Measurements from ENCODE around the gene IPO13.

Gene IPO13

DNA sequence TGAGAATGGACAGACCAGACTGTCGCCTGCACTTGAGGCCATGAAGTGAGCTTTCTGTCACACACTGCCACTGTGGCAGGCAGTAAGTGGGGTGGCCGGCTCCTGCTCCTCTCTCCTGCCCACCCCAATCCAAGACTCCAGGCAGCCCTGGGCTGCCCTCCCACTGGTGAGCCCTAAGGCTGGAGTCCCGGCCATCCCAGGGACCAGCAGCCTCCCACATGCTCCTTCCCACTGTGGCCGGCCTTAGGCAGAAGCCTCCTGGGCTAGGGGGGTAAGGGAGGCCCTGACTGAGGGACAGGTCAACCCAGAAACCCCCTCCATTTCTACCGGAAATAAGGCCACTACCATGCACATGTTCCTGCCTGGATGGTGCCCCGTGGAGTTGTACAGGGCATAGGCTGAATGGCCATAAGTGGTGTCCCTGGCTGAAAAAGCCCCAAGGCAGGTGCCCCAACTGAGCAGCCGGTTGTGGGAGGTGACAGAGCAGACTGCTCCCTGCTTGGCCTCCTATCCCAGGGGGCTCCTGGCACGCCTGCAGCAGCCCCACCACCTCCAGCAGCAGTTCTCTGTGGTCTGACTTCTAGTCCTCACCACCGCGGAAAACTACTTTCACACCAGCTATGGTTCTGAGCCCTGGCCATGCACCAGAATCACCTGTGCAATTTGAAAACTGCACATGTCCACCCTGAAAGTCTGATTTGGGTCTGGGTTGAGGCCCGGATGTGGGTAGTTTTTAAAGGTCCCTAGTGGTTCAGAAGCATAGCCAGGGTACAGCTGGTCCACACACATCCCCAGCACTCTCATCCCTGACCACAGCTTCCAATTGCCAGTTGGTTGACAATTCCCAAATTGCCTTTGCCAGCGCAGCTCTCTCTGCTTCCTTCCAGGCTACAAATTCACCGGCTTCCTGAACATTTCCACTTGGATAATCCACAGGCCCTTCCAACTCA lies 14.8 kb upstream of the IPO13 start:
- Histone ChIP-seq H3K4me1 (ENCODE audit: insufficient read depth, low read length) (peaks cover 30% of the 10 kb centered on the region), H3K27me3 (ENCODE audit: control insufficient read depth in 1 of 2, insufficient read depth in 2 of 2, low read length in 2 of 2) (peaks cover 11 to 12% of the 10 kb centered on the region in 2 donors), H3K9ac (ENCODE audit: low read length) (no peak overlapping the region), H3K36me3 (ENCODE audit: insufficient read depth, low read length) (no peaks in the 10 kb centered on the region), H3K27ac (ENCODE audit: low read depth, low read length) (no peak overlapping the region), H3K9me3 (ENCODE audit: low read length) (no peaks in the 10 kb centered on the region), H3K4me3 (ENCODE audit: low read depth in 1 of 2, low read length in 2 of 2) (no peak overlapping the region)

GRCh38 chr1:43932786-43933385 lies 13.9 kb upstream of the IPO13 start:
- Histone ChIP-seq H3K4me3 (ENCODE audit: low read depth in 1 of 2, low read length in 2 of 2) (peak overlapping the region; percentile 41 to 45), H3K4me1 (ENCODE audit: insufficient read depth, low read length) (peaks cover 30% of the 10 kb centered on the region), H3K27me3 (ENCODE audit: control insufficient read depth in 1 of 2, insufficient read depth in 2 of 2, low read length in 2 of 2) (peaks cover 11 to 12% of the 10 kb centered on the region in 2 donors), H3K27ac (ENCODE audit: low read depth, low read length) (no peak overlapping the region), H3K9ac (ENCODE audit: low read length) (no peak overlapping the region), H3K36me3 (ENCODE audit: insufficient read depth, low read length) (no peaks in the 10 kb centered on the region), H3K9me3 (ENCODE audit: low read length) (no peaks in the 10 kb centered on the region)

DNA sequence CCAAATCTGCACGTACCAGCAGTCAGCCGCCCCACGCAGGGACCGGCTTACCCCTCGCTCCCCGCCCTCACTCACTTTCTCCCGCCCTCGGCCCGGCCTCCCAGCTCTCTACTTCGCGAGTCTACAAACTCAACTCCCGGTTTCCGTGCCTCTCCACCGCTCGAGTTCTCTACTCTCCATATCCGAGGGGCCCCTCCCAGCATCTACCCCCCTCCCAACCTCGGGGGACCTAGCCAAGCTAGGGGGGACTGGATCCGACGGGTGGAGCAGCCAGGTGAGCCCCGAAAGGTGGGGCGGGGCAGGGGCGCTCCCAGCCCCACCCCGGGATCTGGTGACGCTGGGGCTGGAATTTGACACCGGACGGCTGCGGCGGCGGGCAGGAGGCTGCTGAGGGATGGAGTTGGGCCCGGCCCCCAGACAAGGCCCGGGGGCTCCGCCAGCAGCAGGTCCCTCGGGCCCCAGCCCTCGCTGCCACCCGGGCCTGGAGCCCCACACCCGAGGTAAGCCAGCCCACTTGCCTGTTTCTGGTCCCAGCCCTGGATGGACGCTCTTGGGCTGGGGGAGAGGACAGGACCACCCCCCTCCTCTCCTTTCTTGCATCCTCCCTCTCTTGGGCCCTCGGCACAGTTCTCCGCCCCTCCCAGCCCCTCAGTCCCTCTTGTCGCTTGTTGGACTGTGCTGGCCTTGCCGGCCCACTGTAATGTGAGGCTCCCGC lies 13.2 kb upstream of the IPO13 start, which contains the start of gene ARTN:
ARTN (plus strand) TSS at position 416 of the 715 bp plus-strand sequence. CDS start 1,856 bp downstream, outside the sequence.
- Histone ChIP-seq H3K36me3 (ENCODE audit: insufficient read depth, low read length) (no peaks in the 10 kb centered on the region), H3K27me3 (ENCODE audit: control insufficient read depth in 1 of 2, insufficient read depth in 2 of 2, low read length in 2 of 2) (peaks cover 11 to 12% of the 10 kb centered on the region in 2 donors), H3K9ac (ENCODE audit: low read length) (no peak within 1 kb of the TSS), H3K4me1 (ENCODE audit: insufficient read depth, low read length) (peaks cover 30% of the 10 kb centered on the region), H3K27ac (ENCODE audit: low read depth, low read length) (no peak within 1 kb of the TSS), H3K4me3 (ENCODE audit: low read depth in 1 of 2, low read length in 2 of 2) (peak within 1 kb of the TSS; percentile 41 to 45), H3K9me3 (ENCODE audit: low read length) (no peaks in the 10 kb centered on the region)

DNA sequence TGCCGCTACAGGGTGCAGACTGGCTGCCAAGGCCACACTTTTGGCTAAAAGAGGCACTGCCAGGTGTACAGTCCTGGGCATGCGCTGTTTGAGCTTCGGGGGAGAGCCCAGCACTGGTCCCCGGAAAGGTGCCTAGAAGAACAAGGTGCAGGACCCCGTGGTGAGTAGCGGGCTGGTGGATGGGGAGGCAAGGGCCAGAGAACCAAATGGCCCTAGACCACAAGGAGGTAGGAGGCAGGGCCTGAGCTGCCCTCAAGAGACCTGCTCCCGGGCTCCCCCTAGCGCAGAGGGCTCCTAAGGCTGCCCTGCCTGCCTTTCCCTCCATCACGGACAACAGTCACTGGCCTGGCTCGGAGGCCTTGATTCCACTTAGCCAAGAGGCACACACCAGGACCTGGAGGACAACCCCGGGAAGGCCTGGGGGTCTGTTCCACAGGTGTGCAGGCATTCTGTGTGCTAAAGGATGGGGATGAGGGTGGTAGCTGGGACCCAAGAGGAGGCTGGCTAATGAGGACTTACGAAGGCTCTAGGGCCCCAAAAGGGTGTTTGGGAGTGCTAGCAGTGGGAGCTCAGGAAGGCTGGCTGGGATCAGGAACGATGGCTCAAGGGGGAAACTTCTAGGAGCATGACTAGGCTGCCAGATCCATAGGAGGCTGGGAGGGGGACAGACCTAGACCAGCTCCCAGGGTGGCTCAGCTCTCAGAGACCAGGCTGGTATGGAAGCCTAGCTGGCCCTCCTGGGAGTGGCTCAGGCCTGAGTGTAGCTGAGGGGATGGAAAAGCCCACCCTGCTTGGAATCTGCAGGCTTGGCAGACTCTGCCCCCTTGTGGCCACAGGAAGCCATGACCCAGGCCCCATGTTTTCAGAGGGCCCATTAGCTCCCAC lies 12.4 kb upstream of the IPO13 start:
- no peak overlapping the region for H3K27ac ChIP-seq (ENCODE audit: low read depth, low read length)
- H3K27me3 ChIP-seq (ENCODE audit: control insufficient read depth in 1 of 2, insufficient read depth in 2 of 2, low read length in 2 of 2) = peaks cover 11 to 12% of the 10 kb centered on the region in 2 donors
- peak overlapping the region in 1 of 2 donors; percentile 45 for H3K4me3 ChIP-seq (ENCODE audit: low read depth in 1 of 2, low read length in 2 of 2)
- H3K4me1 ChIP-seq (ENCODE audit: insufficient read depth, low read length) = peaks cover 30% of the 10 kb centered on the region
- H3K9me3 ChIP-seq (ENCODE audit: low read length) = no peaks in the 10 kb centered on the region
- H3K9ac ChIP-seq (ENCODE audit: low read length) = no peak overlapping the region
- no peaks in the 10 kb centered on the region for H3K36me3 ChIP-seq (ENCODE audit: insufficient read depth, low read length)

GRCh38 chr1:43934986-43935324 lies 11.8 kb upstream of the IPO13 start:
- no peak overlapping the region for H3K9ac ChIP-seq (ENCODE audit: low read length)
- H3K4me3 ChIP-seq (ENCODE audit: low read depth in 1 of 2, low read length in 2 of 2) = no peak overlapping the region
- no peaks in the 10 kb centered on the region for H3K9me3 ChIP-seq (ENCODE audit: low read length)
- peaks cover 30% of the 10 kb centered on the region for H3K4me1 ChIP-seq (ENCODE audit: insufficient read depth, low read length)
- H3K36me3 ChIP-seq (ENCODE audit: insufficient read depth, low read length) = no peaks in the 10 kb centered on the region
- H3K27ac ChIP-seq (ENCODE audit: low read depth, low read length) = no peak overlapping the region
- peaks cover 11 to 12% of the 10 kb centered on the region in 2 donors for H3K27me3 ChIP-seq (ENCODE audit: control insufficient read depth in 1 of 2, insufficient read depth in 2 of 2, low read length in 2 of 2)

- Histone ChIP-seq H3K27me3 (ENCODE audit: control insufficient read depth in 1 of 2, insufficient read depth in 2 of 2, low read length in 2 of 2) (peaks cover 11 to 12% of the 10 kb centered on the region in 2 donors), H3K36me3 (ENCODE audit: insufficient read depth, low read length) (no peaks in the 10 kb centered on the region), H3K4me1 (ENCODE audit: insufficient read depth, low read length) (peaks cover 30% of the 10 kb centered on the region), H3K9me3 (ENCODE audit: low read length) (no peaks in the 10 kb centered on the region), H3K9ac (ENCODE audit: low read length) (no peak overlapping the region), H3K4me3 (ENCODE audit: low read depth in 1 of 2, low read length in 2 of 2) (peak overlapping the region; percentile 15 to 58), H3K27ac (ENCODE audit: low read depth, low read length) (no peak overlapping the region)
These were observed 10.9 kb upstream of the IPO13 start for GRCh38 chr1:43935711-43936427.

DNA sequence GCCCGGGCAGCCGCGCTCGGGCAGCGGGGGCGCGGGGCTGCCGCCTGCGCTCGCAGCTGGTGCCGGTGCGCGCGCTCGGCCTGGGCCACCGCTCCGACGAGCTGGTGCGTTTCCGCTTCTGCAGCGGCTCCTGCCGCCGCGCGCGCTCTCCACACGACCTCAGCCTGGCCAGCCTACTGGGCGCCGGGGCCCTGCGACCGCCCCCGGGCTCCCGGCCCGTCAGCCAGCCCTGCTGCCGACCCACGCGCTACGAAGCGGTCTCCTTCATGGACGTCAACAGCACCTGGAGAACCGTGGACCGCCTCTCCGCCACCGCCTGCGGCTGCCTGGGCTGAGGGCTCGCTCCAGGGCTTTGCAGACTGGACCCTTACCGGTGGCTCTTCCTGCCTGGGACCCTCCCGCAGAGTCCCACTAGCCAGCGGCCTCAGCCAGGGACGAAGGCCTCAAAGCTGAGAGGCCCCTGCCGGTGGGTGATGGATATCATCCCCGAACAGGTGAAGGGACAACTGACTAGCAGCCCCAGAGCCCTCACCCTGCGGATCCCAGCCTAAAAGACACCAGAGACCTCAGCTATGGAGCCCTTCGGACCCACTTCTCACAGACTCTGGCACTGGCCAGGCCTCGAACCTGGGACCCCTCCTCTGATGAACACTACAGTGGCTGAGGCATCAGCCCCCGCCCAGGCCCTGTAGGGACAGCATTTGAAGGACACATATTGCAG lies 10.2 kb upstream of the IPO13 start:
- peak overlapping the region; percentile 38 to 52 for H3K4me3 ChIP-seq (ENCODE audit: low read depth in 1 of 2, low read length in 2 of 2)
- H3K4me1 ChIP-seq (ENCODE audit: insufficient read depth, low read length) = peaks cover 30% of the 10 kb centered on the region
- H3K27me3 ChIP-seq (ENCODE audit: control insufficient read depth in 1 of 2, insufficient read depth in 2 of 2, low read length in 2 of 2) = peaks cover 11 to 12% of the 10 kb centered on the region in 2 donors
- no peaks in the 10 kb centered on the region for H3K36me3 ChIP-seq (ENCODE audit: insufficient read depth, low read length)
- no peak overlapping the region for H3K27ac ChIP-seq (ENCODE audit: low read depth, low read length)
- H3K9me3 ChIP-seq (ENCODE audit: low read length) = no peaks in the 10 kb centered on the region
- H3K9ac ChIP-seq (ENCODE audit: low read length) = no peak overlapping the region

- Histone ChIP-seq H3K27me3 (ENCODE audit: control insufficient read depth in 1 of 2, insufficient read depth in 2 of 2, low read length in 2 of 2) (peaks cover 11 to 12% of the 10 kb centered on the region in 2 donors), H3K36me3 (ENCODE audit: insufficient read depth, low read length) (no peaks in the 10 kb centered on the region), H3K27ac (ENCODE audit: low read depth, low read length) (no peak overlapping the region), H3K9ac (ENCODE audit: low read length) (no peak overlapping the region), H3K9me3 (ENCODE audit: low read length) (no peaks in the 10 kb centered on the region), H3K4me1 (ENCODE audit: insufficient read depth, low read length) (peaks cover 30% of the 10 kb centered on the region), H3K4me3 (ENCODE audit: low read depth in 1 of 2, low read length in 2 of 2) (no peak overlapping the region)
These were observed 9.4 kb upstream of the IPO13 start for GRCh38 chr1:43937179-43937865.

DNA sequence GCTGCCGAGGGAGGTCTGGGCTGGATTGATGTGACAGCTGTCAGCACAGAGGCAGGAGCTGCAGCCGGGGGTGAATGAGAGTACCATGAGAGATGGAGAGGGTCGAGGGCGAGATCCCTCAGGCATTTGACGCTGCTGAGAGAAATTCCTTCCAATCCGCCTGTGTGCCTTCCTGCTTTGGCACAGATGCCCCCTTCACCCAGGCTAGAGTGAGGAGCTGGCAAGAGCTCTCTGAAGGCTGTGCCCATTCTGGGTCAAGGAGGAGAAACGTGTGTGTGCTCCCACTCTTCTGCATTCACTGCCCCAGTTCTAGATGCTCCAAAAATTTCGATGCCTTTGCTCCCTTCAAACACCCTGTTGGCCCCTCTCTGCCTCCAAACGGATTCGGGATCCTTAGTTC lies 8.4 kb upstream of the IPO13 start:
- Histone ChIP-seq H3K9ac (ENCODE audit: low read length) (no peak overlapping the region), H3K9me3 (ENCODE audit: low read length) (no peaks in the 10 kb centered on the region), H3K4me1 (ENCODE audit: insufficient read depth, low read length) (peaks cover 24% of the 10 kb centered on the region), H3K27me3 (ENCODE audit: control insufficient read depth in 1 of 2, insufficient read depth in 2 of 2, low read length in 2 of 2) (peaks cover 5 to 8% of the 10 kb centered on the region in 2 donors), H3K36me3 (ENCODE audit: insufficient read depth, low read length) (no peaks in the 10 kb centered on the region), H3K4me3 (ENCODE audit: low read depth in 1 of 2, low read length in 2 of 2) (no peak overlapping the region), H3K27ac (ENCODE audit: low read depth, low read length) (no peak overlapping the region)
